ENCODE measurements around the gene RAB11FIP3. TPM values are rescaled to one million over a fixed set of nuclear protein-coding genes. Genes with fewer than 3 reads are reported as not detected.

RAB11FIP3 gene
- total RNA-seq, 1 donor = 25.3 TPM

- Histone ChIP-seq H3K9me3 (ENCODE audit: low read depth, low read length) (no peaks in the 10 kb centered on the region), H3K27me3 (ENCODE audit: insufficient read depth, low read length) (no peaks in the 10 kb centered on the region), H2AFZ (ENCODE audit: low read length) (no peak overlapping the region), H3K79me2 (ENCODE audit: insufficient read depth, low read length) (peaks cover 49% of the 10 kb centered on the region), H4K20me1 (ENCODE audit: insufficient read depth, low read length) (peaks cover 18% of the 10 kb centered on the region), H3K4me3 (ENCODE audit: insufficient read depth, low read length) (no peak overlapping the region), H3K36me3 (ENCODE audit: insufficient read depth, low read length) (peaks cover 9% of the 10 kb centered on the region), H3K4me2 (ENCODE audit: insufficient read depth, low read length) (no peak overlapping the region), H3K27ac (ENCODE audit: low read depth, low read length) (no peak overlapping the region), H3K4me1 (ENCODE audit: insufficient read depth, low read length) (peaks cover 5% of the 10 kb centered on the region)
- TF ChIP-seq CTCF (IDR thresholded peaks at IDR 0.05; ENCODE audit: extremely low read depth, low read depth, low read length) = no peak
- DNase-seq (ENCODE audit: insufficient read length, low spot score, missing footprints) = no peak
These were observed 124.3 kb downstream of the RAB11FIP3 start for GRCh38 chr16:549544-550263.

- no peak for DNase-seq (ENCODE audit: insufficient read length, low spot score, missing footprints)
- Histone ChIP-seq H3K36me3 (ENCODE audit: insufficient read depth, low read length) (peaks cover 9% of the 10 kb centered on the region), H4K20me1 (ENCODE audit: insufficient read depth, low read length) (peaks cover 6% of the 10 kb centered on the region), H3K79me2 (ENCODE audit: insufficient read depth, low read length) (peaks cover 34% of the 10 kb centered on the region), H2AFZ (ENCODE audit: low read length) (no peak overlapping the region), H3K4me1 (ENCODE audit: insufficient read depth, low read length) (peaks cover 6% of the 10 kb centered on the region), H3K27ac (ENCODE audit: low read depth, low read length) (no peak overlapping the region), H3K4me3 (ENCODE audit: insufficient read depth, low read length) (no peak overlapping the region), H3K9me3 (ENCODE audit: low read depth, low read length) (no peaks in the 10 kb centered on the region), H3K4me2 (ENCODE audit: insufficient read depth, low read length) (no peak overlapping the region), H3K27me3 (ENCODE audit: insufficient read depth, low read length) (no peaks in the 10 kb centered on the region)
- TF ChIP-seq CTCF (IDR thresholded peaks at IDR 0.05; ENCODE audit: extremely low read depth, low read depth, low read length) = no peak
These were observed 125.8 kb downstream of the RAB11FIP3 start for GRCh38 chr16:551210-551609.

GRCh38 chr16:552171-552570 is 126.7 kb downstream of the RAB11FIP3 start:
- Histone ChIP-seq H3K27ac (ENCODE audit: low read depth, low read length) (no peak overlapping the region), H3K9me3 (ENCODE audit: low read depth, low read length) (no peaks in the 10 kb centered on the region), H3K4me2 (ENCODE audit: insufficient read depth, low read length) (no peak overlapping the region), H3K36me3 (ENCODE audit: insufficient read depth, low read length) (peaks cover 9% of the 10 kb centered on the region), H3K4me3 (ENCODE audit: insufficient read depth, low read length) (no peak overlapping the region), H3K79me2 (ENCODE audit: insufficient read depth, low read length) (peaks cover 24% of the 10 kb centered on the region), H3K4me1 (ENCODE audit: insufficient read depth, low read length) (peaks cover 6% of the 10 kb centered on the region), H3K27me3 (ENCODE audit: insufficient read depth, low read length) (no peaks in the 10 kb centered on the region), H4K20me1 (ENCODE audit: insufficient read depth, low read length) (no peaks in the 10 kb centered on the region), H2AFZ (ENCODE audit: low read length) (no peak overlapping the region)
- no peak for TF ChIP-seq CTCF (IDR thresholded peaks at IDR 0.05; ENCODE audit: extremely low read depth, low read depth, low read length)
- no peak for DNase-seq (ENCODE audit: insufficient read length, low spot score, missing footprints)

- peaks cover 12% of the 10 kb centered on the region for H3K79me2 ChIP-seq (ENCODE audit: insufficient read depth, low read length)
- no peaks in the 10 kb centered on the region for H4K20me1 ChIP-seq (ENCODE audit: insufficient read depth, low read length)
- DNase-seq (ENCODE audit: insufficient read length, low spot score, missing footprints) = no peak
- no peaks in the 10 kb centered on the region for H3K9me3 ChIP-seq (ENCODE audit: low read depth, low read length)
- no peak overlapping the region for H3K4me3 ChIP-seq (ENCODE audit: insufficient read depth, low read length)
- H3K36me3 ChIP-seq (ENCODE audit: insufficient read depth, low read length) = peaks cover 7% of the 10 kb centered on the region
- no peak for TF ChIP-seq CTCF (IDR thresholded peaks at IDR 0.05; ENCODE audit: extremely low read depth, low read depth, low read length)
- no peak overlapping the region for H2AFZ ChIP-seq (ENCODE audit: low read length)
- H3K27me3 ChIP-seq (ENCODE audit: insufficient read depth, low read length) = peaks cover 4% of the 10 kb centered on the region
- no peak overlapping the region for H3K4me2 ChIP-seq (ENCODE audit: insufficient read depth, low read length)
- H3K4me1 ChIP-seq (ENCODE audit: insufficient read depth, low read length) = peaks cover 6% of the 10 kb centered on the region
- no peak overlapping the region for H3K27ac ChIP-seq (ENCODE audit: low read depth, low read length)
These were observed 128.3 kb downstream of the RAB11FIP3 start for GRCh38 chr16:553601-554296.

All from osteoblast (primary cell).